HG03520 (cell line): Measurements from ENCODE around the gene MED15.
"Not testable (repeated sequence)": the region's sequence is repeated elsewhere in the genome, so short reads cannot be mapped to it uniquely, and the experiment has no call there.

Source experiments
- ATAC-seq: cut with Tn5 transposase; IDR thresholded peaks from one replicate; pipeline ENCODE4 v1.9.1; 2021; ENCODE audit warnings: mild to moderate bottlenecking, moderate library complexity; ENCODE audit not compliant: unreplicated experiment

MED15 gene

DNA sequence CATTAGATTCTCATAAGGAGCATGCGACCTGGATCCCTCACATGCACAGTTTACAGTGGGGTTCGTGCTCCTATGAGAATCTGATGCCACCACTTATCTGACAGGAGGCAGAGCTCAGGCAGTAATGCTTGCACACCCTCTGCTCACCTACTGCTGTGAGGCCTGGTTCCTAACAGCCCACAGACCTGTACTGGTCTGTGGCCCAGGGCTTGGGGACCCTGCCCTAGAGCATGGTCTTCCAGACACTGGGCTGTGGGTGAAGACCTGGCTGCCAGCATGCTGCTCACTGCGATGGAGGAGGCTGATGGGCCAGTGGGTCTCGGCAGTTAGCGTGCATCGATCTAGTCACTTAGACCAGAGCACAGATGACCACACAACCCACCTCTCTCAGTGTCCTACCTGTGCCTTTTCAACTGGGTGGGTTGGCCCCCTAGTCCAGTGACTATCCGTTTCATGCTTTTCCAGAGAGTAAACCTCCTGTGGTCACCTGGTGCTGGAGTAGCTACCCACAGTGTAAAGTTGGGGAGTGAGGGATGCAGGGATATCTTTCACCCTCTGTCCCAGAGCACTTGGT is 21.1 kb downstream of the MED15 start:
- no peak for ATAC-seq

DNA sequence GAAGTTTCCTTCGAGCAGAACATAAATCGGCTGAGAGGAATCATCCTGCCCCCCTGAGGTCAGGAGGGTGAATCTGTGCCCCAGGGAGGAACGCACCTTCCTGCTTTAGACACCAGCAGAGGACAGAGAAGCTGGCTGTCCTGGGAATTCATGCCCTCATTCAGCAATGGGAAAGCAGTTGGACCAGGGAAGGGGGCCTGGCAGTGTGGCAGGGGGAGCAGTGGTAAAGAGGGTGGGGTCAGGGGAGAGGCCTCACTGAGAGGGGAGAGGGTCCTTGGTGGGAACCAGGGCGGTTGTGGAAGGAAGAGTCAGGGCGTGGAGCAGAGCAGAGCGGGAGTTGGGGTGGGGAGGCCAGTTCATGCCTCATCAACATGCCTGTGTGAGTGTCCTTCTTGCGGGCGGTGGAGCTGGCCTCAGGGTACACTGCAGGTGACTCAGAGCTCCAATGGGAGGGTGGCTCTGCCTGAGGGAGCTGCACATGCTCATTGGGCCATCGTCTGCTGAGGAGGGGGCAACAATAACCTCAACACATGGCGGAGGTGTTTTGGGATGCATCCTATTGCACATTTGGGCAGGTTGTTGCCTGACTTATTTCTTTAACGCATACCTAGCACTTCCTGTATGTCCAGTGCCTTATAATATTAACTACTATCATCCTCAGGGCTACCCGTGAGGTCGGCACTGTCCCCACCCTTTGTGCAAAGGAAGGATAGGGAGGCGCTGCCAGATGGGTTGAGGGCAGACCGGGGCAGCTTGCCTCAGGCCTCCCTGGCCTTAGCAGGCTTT is 23.2 kb downstream of the MED15 start:
- ATAC-seq, result no peak

GRCh38 chr22:20531154-20531403 is 23.7 kb downstream of the MED15 start:
- ATAC-seq, result no peak

DNA sequence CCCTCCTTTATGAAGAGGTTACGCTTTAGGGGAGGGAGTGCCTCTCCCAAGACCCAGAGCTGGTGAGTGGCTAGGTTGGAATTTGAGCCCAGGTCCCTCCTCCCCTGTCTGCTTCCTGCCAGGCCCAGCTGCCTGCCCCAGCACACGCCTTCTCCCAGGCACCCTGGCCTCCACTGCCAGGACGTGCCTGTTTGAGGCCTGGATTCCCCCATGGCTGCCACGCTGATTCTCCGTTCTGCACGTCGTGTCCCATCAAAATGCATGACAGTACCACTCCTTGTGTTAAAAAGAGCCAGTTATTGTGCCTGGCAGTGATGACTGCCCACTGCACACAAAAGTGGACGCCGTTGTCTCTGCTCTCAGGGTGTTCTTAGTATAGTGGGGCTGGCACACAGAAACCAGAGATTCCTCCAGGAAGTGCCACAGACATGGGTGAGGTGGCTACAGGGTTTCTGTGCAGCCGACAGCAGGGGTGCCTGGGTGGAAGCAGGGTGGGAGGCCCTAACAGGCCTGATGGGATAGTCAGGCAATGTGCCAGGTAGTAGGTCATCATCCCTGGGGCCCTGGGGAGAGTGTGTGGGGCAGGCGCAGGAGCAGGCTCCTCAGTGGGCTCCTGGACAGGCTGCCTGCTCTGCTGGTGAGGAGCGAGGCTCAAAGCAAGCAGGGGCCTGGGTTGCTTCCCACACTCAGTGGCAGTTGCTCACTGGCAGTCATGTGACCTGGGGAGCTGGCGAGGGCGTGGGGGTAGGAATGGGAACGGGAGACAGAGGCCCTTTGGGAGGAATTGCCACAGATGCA is 24.2 kb downstream of the MED15 start:
- no peak for ATAC-seq

DNA sequence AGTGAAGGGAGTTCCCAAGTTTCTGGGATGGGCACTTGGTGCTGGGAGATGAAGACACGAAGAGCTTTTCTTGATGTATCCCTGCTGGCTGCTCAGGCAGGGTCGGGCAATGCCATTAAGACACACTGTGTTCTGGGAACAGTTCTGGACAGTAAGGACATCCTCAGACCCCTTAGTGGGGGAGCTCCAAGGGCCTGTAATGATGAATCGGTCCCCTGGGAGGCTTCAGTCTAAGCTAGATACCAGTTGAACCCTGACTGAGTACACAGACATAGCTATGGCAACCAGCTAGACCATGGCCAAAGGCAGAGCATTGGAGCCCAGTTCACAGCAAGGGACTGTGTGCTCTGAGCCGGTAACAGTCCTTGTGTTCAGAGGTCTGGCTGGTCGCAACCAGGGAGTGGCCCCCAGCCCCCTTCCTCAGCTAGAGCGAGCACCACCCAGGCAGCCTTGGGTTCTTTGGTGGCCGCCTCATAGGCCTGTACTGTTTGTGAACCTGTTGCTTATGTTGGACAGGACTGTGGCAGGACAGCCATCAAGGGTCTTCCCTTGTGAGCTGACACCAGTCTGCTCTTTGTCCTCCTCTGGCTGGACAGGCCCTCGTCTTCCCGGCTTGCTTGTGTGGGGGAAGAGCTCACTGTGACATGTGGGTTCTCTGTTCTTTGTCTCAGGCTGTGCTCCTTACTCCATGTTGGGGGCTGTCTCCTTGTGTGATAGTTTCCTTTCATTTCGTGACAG is 25.0 kb downstream of the MED15 start:
- ATAC-seq, result no peak

DNA sequence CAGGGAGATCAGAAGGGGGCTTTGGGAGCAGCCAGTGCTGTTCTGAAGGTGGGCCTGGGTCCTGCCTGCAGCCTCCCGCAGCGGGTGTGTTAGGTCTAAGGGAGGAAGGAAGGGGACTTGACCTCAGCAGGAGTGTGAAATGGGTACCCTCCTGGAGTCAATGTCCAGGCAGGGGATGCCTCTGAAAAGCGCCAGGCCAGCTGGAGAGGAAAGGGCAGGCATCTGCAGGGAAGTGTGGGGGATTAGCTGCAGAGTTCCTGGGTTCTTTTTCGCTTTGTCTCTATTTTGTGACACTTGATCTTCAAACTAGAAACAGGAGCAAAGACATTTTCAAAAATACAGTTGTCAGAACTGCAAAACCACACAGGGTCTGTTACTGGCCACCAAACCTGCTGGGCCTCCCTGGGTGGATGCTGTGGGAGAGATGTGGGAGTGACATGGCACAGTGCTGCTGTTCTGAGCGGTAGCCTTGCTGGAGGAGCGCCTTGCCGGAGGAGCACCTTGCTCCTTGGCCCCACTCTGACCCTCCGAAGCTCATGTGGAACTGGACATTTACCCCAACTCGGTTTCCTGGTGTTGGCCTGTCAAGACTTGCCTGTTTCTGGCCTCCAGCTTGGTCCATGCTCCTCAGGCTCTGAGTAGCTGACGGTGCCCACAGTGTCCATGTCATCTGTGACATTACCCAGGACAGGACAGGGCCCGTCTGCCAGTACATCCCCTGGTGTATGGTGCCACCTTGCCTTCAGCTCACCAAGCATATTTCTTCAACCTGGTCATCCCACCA is 25.9 kb downstream of the MED15 start:
- no peak for ATAC-seq

- ATAC-seq, result no peak
These were observed 26.5 kb downstream of the MED15 start for GRCh38 chr22:20533879-20534265.

DNA sequence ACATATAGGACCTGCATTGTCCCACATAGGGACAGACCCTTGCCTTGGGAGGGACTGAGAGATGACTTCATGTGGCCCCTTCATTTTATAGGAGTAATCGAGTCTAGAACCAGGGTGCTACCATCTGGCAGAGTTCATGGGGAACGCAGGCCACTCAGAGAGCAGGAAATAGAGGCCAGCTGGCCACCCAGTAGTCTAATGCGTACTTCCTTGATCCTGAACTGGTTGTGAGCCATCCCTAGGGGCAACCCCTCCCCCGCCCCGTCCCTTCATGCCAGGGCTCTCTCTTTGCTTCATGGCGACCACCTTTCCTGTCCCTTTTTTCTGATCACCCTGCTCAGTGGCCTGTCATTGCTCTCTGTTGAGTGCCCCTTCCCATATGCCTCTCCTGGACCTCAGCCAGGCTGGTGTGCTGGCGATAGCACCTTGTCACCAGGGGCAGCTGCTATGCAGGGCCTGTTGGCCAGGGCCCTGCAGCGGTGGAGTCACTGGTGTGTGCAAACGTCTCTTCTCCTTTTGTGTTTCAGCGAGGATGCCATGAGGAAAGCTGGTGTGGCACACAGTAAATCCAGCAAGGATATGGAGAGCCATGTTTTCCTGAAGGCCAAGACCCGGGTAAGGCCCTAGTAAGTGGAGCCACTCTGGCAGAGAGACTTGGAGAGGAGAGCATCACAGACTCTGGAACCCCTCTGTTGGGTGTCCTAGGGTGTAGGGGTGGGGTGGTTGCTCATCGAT is 29.3 kb downstream of the MED15 start:
- no peak for ATAC-seq

GRCh38 chr22:20537325-20537756 is 29.9 kb downstream of the MED15 start:
- ATAC-seq, result no peak

DNA sequence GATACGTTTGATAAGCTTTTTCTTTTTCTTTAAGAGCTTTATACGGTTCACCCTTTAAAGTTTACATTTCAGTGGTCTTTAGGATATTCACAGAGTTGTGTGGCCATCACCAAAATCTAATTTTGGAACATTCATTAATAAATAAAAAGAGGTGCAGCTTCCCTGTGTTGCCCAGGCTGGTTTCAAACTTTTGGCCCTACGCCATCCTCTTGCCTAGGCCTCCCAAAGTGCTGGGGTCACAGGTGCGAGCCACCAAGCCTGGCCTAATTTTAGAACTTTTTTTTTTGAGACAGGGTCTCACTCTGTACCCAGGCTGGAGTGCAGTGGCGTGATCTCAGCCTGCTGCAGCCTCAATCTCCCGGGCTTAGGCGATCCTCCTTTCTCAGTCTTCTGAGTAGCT is 30.6 kb downstream of the MED15 start:
- no peak for ATAC-seq

DNA sequence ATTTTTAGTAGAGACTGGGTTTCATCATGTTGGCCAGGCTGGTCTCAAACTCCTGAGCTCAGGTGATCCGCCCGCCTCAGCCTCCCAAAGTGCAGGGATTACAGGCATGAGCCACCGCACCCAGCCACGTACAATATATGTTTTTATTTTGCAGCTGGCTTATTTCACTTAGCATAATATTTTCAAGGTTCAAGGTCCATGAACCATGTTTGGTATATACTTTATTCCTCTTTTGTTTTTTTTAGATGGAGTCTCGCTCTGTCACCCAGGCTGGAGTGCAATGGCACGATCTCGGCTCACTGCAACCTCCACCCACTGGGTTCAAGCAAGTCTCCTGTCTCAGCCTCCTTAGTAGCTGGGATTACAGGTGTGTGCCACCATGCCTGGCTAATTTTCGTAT is 31.5 kb downstream of the MED15 start:
- ATAC-seq, result not testable (repeated sequence)

GRCh38 chr22:20542055-20542454 is 34.6 kb downstream of the MED15 start:
- ATAC-seq, result no peak

- no peak for ATAC-seq
These were observed 35.3 kb downstream of the MED15 start for GRCh38 chr22:20542736-20543135.

GRCh38 chr22:20545318-20545634 is 37.9 kb downstream of the MED15 start:
- not testable (repeated sequence) for ATAC-seq

GRCh38 chr22:20545681-20546521 is 38.5 kb downstream of the MED15 start:
- ATAC-seq, result no peak

DNA sequence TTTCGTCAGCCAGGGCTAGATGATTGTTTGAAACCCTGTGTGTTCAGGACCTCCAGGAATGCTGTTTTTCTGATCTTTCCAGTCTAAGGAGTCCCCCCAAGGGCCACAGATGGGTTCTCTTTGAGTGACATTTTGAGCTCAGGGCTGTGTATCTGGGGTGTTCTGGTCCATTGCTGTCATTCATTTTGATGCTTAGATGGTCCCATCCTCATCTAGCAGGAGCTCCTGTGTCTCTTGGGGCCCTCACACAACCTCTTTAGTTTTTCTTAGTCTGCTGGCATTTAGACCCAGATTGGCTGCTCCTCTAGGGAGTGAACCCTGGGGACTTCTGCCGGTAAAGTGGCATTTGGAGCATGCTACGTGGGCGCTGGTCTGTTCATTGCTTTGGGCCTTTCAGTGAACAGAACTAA is 39.1 kb downstream of the MED15 start:
- no peak for ATAC-seq

- no peak for ATAC-seq
These were observed 39.6 kb downstream of the MED15 start for GRCh38 chr22:20547029-20547428.

- no peak for ATAC-seq
These were observed 41.4 kb downstream of the MED15 start for GRCh38 chr22:20548806-20549205.

- no peak for ATAC-seq
These were observed 41.9 kb downstream of the MED15 start for GRCh38 chr22:20549232-20549841.
